OCI-LY1 (cell line): Measurements from ENCODE around the gene DOCK4.
"Not testable (repeated sequence)": the region's sequence is repeated elsewhere in the genome, so short reads cannot be mapped to it uniquely, and the experiment has no call there.

Source experiments
- H2AFZ ChIP-seq: fragments of 200-600 bp; sonication (generic), shearing (Covaris generic); 2 replicates; pipeline ENCODE4 v1.6.0; 2014; ENCODE audit warnings: antibody characterized with exemption, mild to moderate bottlenecking, low read length
- H3F3A ChIP-seq: fragments of 200-600 bp; sonication (generic), shearing (Covaris generic); 2 replicates; pipeline ENCODE4 v1.6.0; 2014; ENCODE audit warnings: mild to moderate bottlenecking, antibody characterized with exemption, low read length, moderate library complexity; ENCODE audit not compliant: insufficient read depth
- H3K27ac ChIP-seq: fragments of 200-600 bp; sonication (generic); 2 replicates; pipeline ENCODE4 v1.5.1; 2014; ENCODE audit warnings: low read length, mixed run types, mild to moderate bottlenecking, low read depth; ENCODE audit not compliant: poor library complexity, severe bottlenecking
- H3K27me3 ChIP-seq: fragments of 200-600 bp; sonication (generic); 2 replicates; pipeline ENCODE4 v1.6.0; 2014; ENCODE audit warnings: antibody characterized with exemption, mild to moderate bottlenecking, low read length, moderate library complexity; ENCODE audit not compliant: insufficient read depth
- H3K36me3 ChIP-seq: fragments of 200-600 bp; sonication (generic); 2 replicates; pipeline ENCODE4 v1.6.1; 2014; ENCODE audit warnings: mild to moderate bottlenecking, antibody characterized with exemption, low read length, moderate library complexity, mixed read lengths; ENCODE audit not compliant: insufficient read depth
- H3K4me1 ChIP-seq: fragments of 200-600 bp; sonication (generic); 2 replicates; pipeline ENCODE4 v1.5.1; 2014; ENCODE audit warnings: mild to moderate bottlenecking, low read length, moderate library complexity; ENCODE audit not compliant: insufficient read depth, severe bottlenecking
- H3K4me2 ChIP-seq: fragments of 200-600 bp; sonication (generic), shearing (Covaris generic); 2 replicates; pipeline ENCODE4 v1.6.1; 2014; ENCODE audit warnings: low read length
- H3K4me3 ChIP-seq: fragments of 200-600 bp; sonication (generic); 2 replicates; pipeline ENCODE4 v1.5.1; 2014; ENCODE audit warnings: low read length, low read depth, mild to moderate bottlenecking, mixed read lengths; ENCODE audit not compliant: poor library complexity, severe bottlenecking
- H3K79me2 ChIP-seq: fragments of 200-600 bp; shearing (Covaris generic); 2 replicates; pipeline ENCODE4 v1.6.1; 2016; ENCODE audit warnings: mixed run types, low read length, mixed read lengths; ENCODE audit not compliant: insufficient read depth
- H3K9ac ChIP-seq: fragments of 200-600 bp; sonication (generic), shearing (Covaris generic); 2 replicates; pipeline ENCODE4 v1.6.1; 2014; ENCODE audit warnings: mild to moderate bottlenecking, low read length, mixed read lengths
- H3K9me2 ChIP-seq: fragments of 200-600 bp; sonication (generic), shearing (Covaris generic); 2 replicates; pipeline ENCODE4 v1.6.1; 2014; ENCODE audit warnings: low read depth, mild to moderate bottlenecking, low read length, mixed read lengths
- H3K9me3 ChIP-seq: fragments of 200-600 bp; shearing (Covaris generic); 2 replicates; pipeline ENCODE4 v1.6.1; 2014; ENCODE audit warnings: low read length, mixed read lengths
- H4K20me1 ChIP-seq: fragments of 200-600 bp; sonication (generic), shearing (Covaris generic); 2 replicates; pipeline ENCODE4 v1.6.0; 2016; ENCODE audit warnings: mild to moderate bottlenecking, low read length; ENCODE audit not compliant: insufficient read depth
- EZH2 ChIP-seq: fragments of 200-600 bp; sonication (generic), shearing (Covaris generic); IDR thresholded peaks from 2 replicates; pipeline ENCODE4 v1.8.0; 2017; ENCODE audit warnings: borderline replicate concordance, mixed run types, mild to moderate bottlenecking, antibody characterized with exemption, low read length, moderate library complexity, mixed read lengths
- TF ChIP-seq, protein P1 (sequence below): fragments of 200-600 bp; sonication (generic), shearing (Covaris generic); IDR thresholded peaks from 2 replicates; pipeline ENCODE4 v1.5.1; 2017; ENCODE audit warnings: mild to moderate bottlenecking, antibody characterized with exemption, low read length, moderate library complexity, mixed read lengths

Gene DOCK4

GRCh38 chr7:112128041-112128440, 78.2 kb downstream of the DOCK4 start:
- H3K9me3 ChIP-seq, H3F3A ChIP-seq, H3K4me3 ChIP-seq, H3K79me2 ChIP-seq, H4K20me1 ChIP-seq, H3K27ac ChIP-seq, H3K27me3 ChIP-seq, H3K4me2 ChIP-seq, H2AFZ ChIP-seq, H3K4me1 ChIP-seq, H3K9me2 ChIP-seq, H3K9ac ChIP-seq, H3K36me3 ChIP-seq: not testable (repeated sequence)

DNA sequence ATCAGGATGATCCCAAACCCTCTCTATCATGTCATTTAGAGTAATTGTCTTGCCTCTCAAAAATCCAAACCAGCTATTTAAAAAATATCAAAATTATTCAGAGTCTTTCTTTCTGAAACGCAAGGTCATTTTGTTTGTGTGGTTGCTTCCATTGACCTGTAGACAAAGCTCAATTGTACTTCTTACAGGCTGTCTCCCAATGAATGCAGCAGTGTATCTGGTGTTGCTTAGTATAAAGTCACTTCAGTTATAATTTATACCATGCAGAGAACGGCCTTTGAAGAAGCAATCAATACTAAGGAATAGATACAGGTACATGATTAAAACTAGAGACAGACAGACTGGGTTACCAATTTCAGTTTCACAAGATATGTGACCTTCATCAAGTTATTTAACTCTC, 80.9 kb downstream of the DOCK4 start:
- Histone ChIP-seq H3K9ac (no peak overlapping the region), H3K9me2 (no peaks in the 10 kb centered on the region), H4K20me1 (no peaks in the 10 kb centered on the region), H3K27ac (no peak overlapping the region), H3K4me2 (no peak overlapping the region), H3K4me3 (no peak overlapping the region), H2AFZ (no peak overlapping the region), H3K79me2 (no peaks in the 10 kb centered on the region), H3K4me1 (no peaks in the 10 kb centered on the region), H3K9me3 (no peaks in the 10 kb centered on the region), H3F3A (no peaks in the 10 kb centered on the region), H3K36me3 (no peaks in the 10 kb centered on the region), H3K27me3 (no peaks in the 10 kb centered on the region)
- TF ChIP-seq, protein P1, sequence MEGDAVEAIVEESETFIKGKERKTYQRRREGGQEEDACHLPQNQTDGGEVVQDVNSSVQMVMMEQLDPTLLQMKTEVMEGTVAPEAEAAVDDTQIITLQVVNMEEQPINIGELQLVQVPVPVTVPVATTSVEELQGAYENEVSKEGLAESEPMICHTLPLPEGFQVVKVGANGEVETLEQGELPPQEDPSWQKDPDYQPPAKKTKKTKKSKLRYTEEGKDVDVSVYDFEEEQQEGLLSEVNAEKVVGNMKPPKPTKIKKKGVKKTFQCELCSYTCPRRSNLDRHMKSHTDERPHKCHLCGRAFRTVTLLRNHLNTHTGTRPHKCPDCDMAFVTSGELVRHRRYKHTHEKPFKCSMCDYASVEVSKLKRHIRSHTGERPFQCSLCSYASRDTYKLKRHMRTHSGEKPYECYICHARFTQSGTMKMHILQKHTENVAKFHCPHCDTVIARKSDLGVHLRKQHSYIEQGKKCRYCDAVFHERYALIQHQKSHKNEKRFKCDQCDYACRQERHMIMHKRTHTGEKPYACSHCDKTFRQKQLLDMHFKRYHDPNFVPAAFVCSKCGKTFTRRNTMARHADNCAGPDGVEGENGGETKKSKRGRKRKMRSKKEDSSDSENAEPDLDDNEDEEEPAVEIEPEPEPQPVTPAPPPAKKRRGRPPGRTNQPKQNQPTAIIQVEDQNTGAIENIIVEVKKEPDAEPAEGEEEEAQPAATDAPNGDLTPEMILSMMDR = no peak
- no peak for TF ChIP-seq EZH2

DNA sequence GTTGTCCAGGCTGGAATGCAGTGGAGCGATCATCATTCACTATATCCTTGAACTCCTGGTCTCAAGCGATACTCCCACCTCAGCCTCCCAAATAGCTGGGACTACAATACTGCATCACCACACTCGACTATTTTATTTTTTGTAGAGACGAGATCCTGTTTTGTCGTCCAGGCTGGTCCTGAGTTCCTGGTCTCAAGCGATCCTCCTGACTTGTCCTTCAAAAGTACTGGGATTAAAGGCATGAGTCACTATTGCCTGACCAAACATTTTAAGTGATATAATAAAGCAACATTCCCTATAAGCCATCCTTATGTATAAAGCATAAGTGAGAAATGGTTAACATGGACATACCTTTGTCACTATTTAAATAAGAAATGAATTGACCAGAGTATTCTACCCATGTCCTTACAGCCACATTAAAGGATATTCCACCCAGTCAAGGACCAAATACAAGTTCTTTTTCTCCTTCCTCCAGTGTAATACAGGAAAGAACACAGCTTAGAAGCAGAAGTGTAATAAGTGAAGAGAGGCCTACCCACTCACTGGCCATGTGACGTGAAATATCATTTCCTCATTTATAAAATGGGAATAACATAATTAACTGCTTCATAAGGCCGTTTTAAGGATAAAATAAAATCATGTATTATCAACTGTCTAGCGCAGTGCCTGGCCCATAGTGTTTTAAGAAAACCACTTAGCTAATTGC, 82.0 kb downstream of the DOCK4 start:
- Histone ChIP-seq H3K9me3 (no peaks in the 10 kb centered on the region), H3K9ac (no peak overlapping the region), H3K27ac (no peak overlapping the region), H3K9me2 (no peaks in the 10 kb centered on the region), H3F3A (no peaks in the 10 kb centered on the region), H3K4me1 (no peaks in the 10 kb centered on the region), H3K79me2 (no peaks in the 10 kb centered on the region), H3K4me2 (no peak overlapping the region), H3K36me3 (no peaks in the 10 kb centered on the region), H4K20me1 (no peaks in the 10 kb centered on the region), H3K27me3 (no peaks in the 10 kb centered on the region), H3K4me3 (no peak overlapping the region), H2AFZ (no peak overlapping the region)
- TF ChIP-seq EZH2 = no peak
- TF ChIP-seq, protein P1 = no peak

GRCh38 chr7:112122798-112123197, 83.4 kb downstream of the DOCK4 start:
- Histone ChIP-seq H2AFZ (no peak overlapping the region), H3K4me2 (no peak overlapping the region), H3K36me3 (no peaks in the 10 kb centered on the region), H3K9ac (no peak overlapping the region), H3K4me1 (no peaks in the 10 kb centered on the region), H3K9me3 (no peaks in the 10 kb centered on the region), H4K20me1 (no peaks in the 10 kb centered on the region), H3K79me2 (no peaks in the 10 kb centered on the region), H3K27ac (no peak overlapping the region), H3K9me2 (no peaks in the 10 kb centered on the region), H3F3A (no peaks in the 10 kb centered on the region), H3K4me3 (no peak overlapping the region), H3K27me3 (no peaks in the 10 kb centered on the region)
- TF ChIP-seq, protein P1 = no peak
- TF ChIP-seq EZH2 = no peak
